ENCODE measurements around the gene TBC1D12.
"Not testable (repeated sequence)": the region's sequence is repeated elsewhere in the genome, so short reads cannot be mapped to it uniquely, and the experiment has no call there.

The TBC1D12 gene

GRCh38 chr10:94456942-94457341 is 54.6 kb downstream of the TBC1D12 start:
- no peak for DNase-seq (ENCODE audit: low read depth)

GRCh38 chr10:94459385-94459784 is 57.0 kb downstream of the TBC1D12 start:
- no peak for DNase-seq (ENCODE audit: low read depth)

GRCh38 chr10:94461503-94461902 is 59.2 kb downstream of the TBC1D12 start:
- DNase-seq (ENCODE audit: low read depth), result no peak

GRCh38 chr10:94462130-94462529 is 59.8 kb downstream of the TBC1D12 start:
- no peak for DNase-seq (ENCODE audit: low read depth)

GRCh38 chr10:94465684-94466083 is 63.3 kb downstream of the TBC1D12 start:
- no peak for DNase-seq (ENCODE audit: low read depth)

GRCh38 chr10:94481410-94481809 is 79.1 kb downstream of the TBC1D12 start:
- DNase-seq (ENCODE audit: low read depth), result no peak

GRCh38 chr10:94483970-94484369 is 81.6 kb downstream of the TBC1D12 start:
- DNase-seq (ENCODE audit: low read depth), result no peak

- no peak for DNase-seq (ENCODE audit: low read depth)
Measured at GRCh38 chr10:94485094-94485493, 82.8 kb downstream of the TBC1D12 start.

- no peak for DNase-seq (ENCODE audit: low read depth)
Measured at GRCh38 chr10:94487575-94487974, 85.2 kb downstream of the TBC1D12 start.

GRCh38 chr10:94489107-94489506 is 86.8 kb downstream of the TBC1D12 start:
- DNase-seq (ENCODE audit: low read depth), result no peak

- no peak for DNase-seq (ENCODE audit: low read depth)
Measured at GRCh38 chr10:94489976-94490788, 87.8 kb downstream of the TBC1D12 start.

- DNase-seq (ENCODE audit: low read depth), result no peak
Measured at GRCh38 chr10:94490789-94491039, 88.4 kb downstream of the TBC1D12 start.

GRCh38 chr10:94493463-94493862 is 91.1 kb downstream of the TBC1D12 start:
- DNase-seq (ENCODE audit: low read depth), result no peak

GRCh38 chr10:94496010-94496409 is 93.7 kb downstream of the TBC1D12 start:
- DNase-seq (ENCODE audit: low read depth), result no peak

- no peak for DNase-seq (ENCODE audit: low read depth)
Measured at GRCh38 chr10:94496646-94497045, 94.3 kb downstream of the TBC1D12 start.

GRCh38 chr10:94500063-94500462 is 97.7 kb downstream of the TBC1D12 start:
- DNase-seq (ENCODE audit: low read depth), result no peak

GRCh38 chr10:94521276-94522250 is 119.2 kb downstream of the TBC1D12 start:
- no peak for DNase-seq (ENCODE audit: low read depth)

- DNase-seq (ENCODE audit: low read depth), result no peak
Measured at GRCh38 chr10:94524146-94524545, 121.8 kb downstream of the TBC1D12 start.

GRCh38 chr10:94524711-94525110 is 122.4 kb downstream of the TBC1D12 start:
- no peak for DNase-seq (ENCODE audit: low read depth)

- DNase-seq (ENCODE audit: low read depth), result not testable (repeated sequence)
Measured at GRCh38 chr10:94531550-94531949, 129.2 kb downstream of the TBC1D12 start.

- no peak for DNase-seq (ENCODE audit: low read depth)
Measured at GRCh38 chr10:94533027-94533426, 130.7 kb downstream of the TBC1D12 start.

- DNase-seq (ENCODE audit: low read depth), result not testable (repeated sequence)
Measured at GRCh38 chr10:94542282-94542681, 139.9 kb downstream of the TBC1D12 start.

GRCh38 chr10:94545391-94546048 is 143.2 kb downstream of the TBC1D12 start, which contains the start of gene HELLS:
Gene HELLS, plus strand, starts transcription at chr10:94545788. Its CDS starts 134 bp downstream, at chr10:94545922.
- peak; percentile 57 for DNase-seq (ENCODE audit: low read depth)

Data from CMK (cell line).